Ascending aorta (tissue), 2 donors: ENCODE data around the gene FUT1. TPM values are rescaled to one million over a fixed set of nuclear protein-coding genes. Genes with fewer than 3 reads are reported as not detected.

Experiments used
- DNase-seq, 2 donors: peaks; one replicate each; pipeline ENCODE4 v3.0.0-alpha.2; 2019; ENCODE audit warnings: low spot score in 2 of 2
- H3K27ac ChIP-seq, 2 donors: fragments of 200-600 bp; sonication (generic); one replicate each; pipeline ENCODE4 v1.5.1; 2016 to 2017; ENCODE audit warnings: mild to moderate bottlenecking in 1 of 2
- H3K27me3 ChIP-seq: fragments of 200-600 bp; sonication (generic); one replicate; pipeline ENCODE4 v1.5.1; 2017
- H3K36me3 ChIP-seq, 2 donors: fragments of 200-600 bp; sonication (generic); one replicate each; pipeline ENCODE4 v1.5.1; 2016
- H3K4me1 ChIP-seq, 2 donors: fragments of 200-600 bp; sonication (generic); one replicate each; pipeline ENCODE4 v1.5.1; 2016 to 2017; ENCODE audit warnings: mild to moderate bottlenecking in 1 of 2
- H3K4me3 ChIP-seq, 2 donors: fragments of 200-600 bp; sonication (generic); one replicate each; pipeline ENCODE4 v1.5.1; 2016 to 2017; ENCODE audit warnings: mild to moderate bottlenecking in 1 of 2
- H3K9me3 ChIP-seq, 2 donors: fragments of 200-600 bp; sonication (generic); one replicate each; pipeline ENCODE4 v1.5.1; 2016
- CTCF ChIP-seq, 3 experiments: fragments of 200-600 bp in 2 of 3; fragments of 450-650 bp in 1 of 3; sonication (generic) in 2 of 3; IDR thresholded peaks; one replicate each; pipeline ENCODE4 v1.5.1; 2016 to 2019; ENCODE audit warnings: antibody characterized with exemption in 3 of 3, mild to moderate bottlenecking in 1 of 3, moderate library complexity in 1 of 3
- intact Hi-C: fragments of 100-400 bp; cut with DNase I; formaldehyde crosslinking; loops from one replicate; pipeline ENCODE4 v1.15.1; 2023
- total RNA-seq: library from RNA; depleted of rRNA; stranded (reverse); fragments of >200 nt; gene quantifications from one replicate; pipeline ENCODE4 v1.1.0, GENCODE V29; 2016

FUT1 gene
- total RNA-seq, 1 donor from 2014 or later, result 3.8 TPM

GRCh38 chr19:48714759-48715675 lies 37.4 kb downstream of the FUT1 start:
- H3K4me3 ChIP-seq, result peak overlapping the region; percentile 42 to 75
- no peaks in the 10 kb centered on the region for H3K27me3 ChIP-seq
- peaks cover 15 to 20% of the 10 kb centered on the region in 2 donors for H3K4me1 ChIP-seq
- no peak for DNase-seq
- intact Hi-C loops, result loop anchor here (1.0 to 10.0 kb wide), 5 partner anchors 23 to 350 kb away; partner anchors contain the start of genes CA11, HSD17B14, SYNGR4 and TMEM143
- no peaks in the 10 kb centered on the region for H3K9me3 ChIP-seq
- no peak for TF ChIP-seq CTCF (IDR thresholded peaks at IDR 0.05)
- H3K36me3 ChIP-seq, result no peaks in the 10 kb centered on the region
- H3K27ac ChIP-seq, result peak overlapping the region; percentile 69 to 79

GRCh38 chr19:48713864-48714755 lies 38.3 kb downstream of the FUT1 start:
- intact Hi-C loops, result loop anchor here (1.0 to 10.0 kb wide), 5 partner anchors 24 to 349 kb away; partner anchors contain the start of genes CA11, HSD17B14, SYNGR4 and TMEM143
- peaks cover 12 to 18% of the 10 kb centered on the region in 2 donors for H3K4me1 ChIP-seq
- H3K36me3 ChIP-seq, result no peaks in the 10 kb centered on the region
- H3K27me3 ChIP-seq, result no peaks in the 10 kb centered on the region
- no peaks in the 10 kb centered on the region for H3K9me3 ChIP-seq
- peak overlapping the region; percentile 69 to 79 for H3K27ac ChIP-seq
- peak; percentile 97 to 99 for DNase-seq
- no peak for TF ChIP-seq CTCF (IDR thresholded peaks at IDR 0.05)
- peak overlapping the region; percentile 64 to 75 for H3K4me3 ChIP-seq

- no peak for TF ChIP-seq CTCF (IDR thresholded peaks at IDR 0.05)
- Histone ChIP-seq H3K27ac (peak overlapping the region in 1 of 2 donors; percentile 46), H3K9me3 (no peaks in the 10 kb centered on the region), H3K4me1 (peaks cover 12 to 18% of the 10 kb centered on the region in 2 donors), H3K4me3 (peak overlapping the region; percentile 64 to 75), H3K27me3 (no peaks in the 10 kb centered on the region), H3K36me3 (no peaks in the 10 kb centered on the region)
- intact Hi-C loops, result loop anchor here (5.0 to 10.0 kb wide), 2 partner anchors 124 to 348 kb away; partner anchors contain the start of genes HSD17B14, SYNGR4 and TMEM143
- DNase-seq, result no peak
Observed at GRCh38 chr19:48713041-48713863, 39.2 kb downstream of the FUT1 start.

GRCh38 chr19:48711106-48711662 lies 41.3 kb downstream of the FUT1 start:
- intact Hi-C loops, result loop anchor here (5.0 to 10.0 kb wide), 2 partner anchors 126 to 346 kb away; partner anchors contain the start of genes HSD17B14, SYNGR4 and TMEM143
- no peak overlapping the region for H3K4me3 ChIP-seq
- peaks cover 12 to 14% of the 10 kb centered on the region in 2 donors for H3K4me1 ChIP-seq
- no peaks in the 10 kb centered on the region for H3K27me3 ChIP-seq
- H3K27ac ChIP-seq, result no peak overlapping the region
- H3K36me3 ChIP-seq, result no peaks in the 10 kb centered on the region
- no peak for DNase-seq
- no peak for TF ChIP-seq CTCF (IDR thresholded peaks at IDR 0.05)
- no peaks in the 10 kb centered on the region for H3K9me3 ChIP-seq
